IPS-NIHi7 (cell line): Measurements from ENCODE around the gene SEC24D.
A peak's percentile ranks its signal among the peaks of the same experiment; 100 is the strongest.
"Not testable (repeated sequence)": the region's sequence is repeated elsewhere in the genome, so short reads cannot be mapped to it uniquely, and the experiment has no call there.

Experiments
- DNase-seq: peaks from one replicate; pipeline ENCODE4 v3.0.0; 2012; ENCODE audit warnings: mixed read lengths; ENCODE audit errors: extremely low spot score

The SEC24D gene

GRCh38 chr4:118835571-118836300, at the start of gene SEC24D:
SEC24D (minus strand) TSS chr4:118836126; CDS start chr4:118833696, 2,430 bp downstream.
- peak; percentile 98 for DNase-seq

- no peak for DNase-seq
These were observed 48.8 kb upstream of the SEC24D start for GRCh38 chr4:118884716-118885115.

DNA sequence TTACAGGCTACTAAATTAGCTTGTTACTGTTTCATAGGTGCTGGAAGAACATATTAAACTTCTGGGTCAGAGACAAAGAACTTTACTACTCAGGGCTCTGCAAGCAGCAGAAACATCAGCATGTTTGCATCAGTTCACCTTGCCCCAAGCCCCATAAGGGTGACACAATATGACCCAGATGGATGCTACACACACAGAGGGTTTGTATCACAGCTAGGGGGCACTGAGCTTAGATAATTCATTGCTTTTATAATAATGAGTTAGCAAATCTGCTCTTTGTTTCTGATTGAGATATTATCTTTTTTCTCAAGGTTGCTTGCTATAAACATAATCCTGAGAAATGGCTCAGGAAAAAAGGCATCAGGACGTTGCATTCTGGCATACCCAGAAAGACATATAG, 47.9 kb upstream of the SEC24D start:
- peak; percentile 13 for DNase-seq

DNA sequence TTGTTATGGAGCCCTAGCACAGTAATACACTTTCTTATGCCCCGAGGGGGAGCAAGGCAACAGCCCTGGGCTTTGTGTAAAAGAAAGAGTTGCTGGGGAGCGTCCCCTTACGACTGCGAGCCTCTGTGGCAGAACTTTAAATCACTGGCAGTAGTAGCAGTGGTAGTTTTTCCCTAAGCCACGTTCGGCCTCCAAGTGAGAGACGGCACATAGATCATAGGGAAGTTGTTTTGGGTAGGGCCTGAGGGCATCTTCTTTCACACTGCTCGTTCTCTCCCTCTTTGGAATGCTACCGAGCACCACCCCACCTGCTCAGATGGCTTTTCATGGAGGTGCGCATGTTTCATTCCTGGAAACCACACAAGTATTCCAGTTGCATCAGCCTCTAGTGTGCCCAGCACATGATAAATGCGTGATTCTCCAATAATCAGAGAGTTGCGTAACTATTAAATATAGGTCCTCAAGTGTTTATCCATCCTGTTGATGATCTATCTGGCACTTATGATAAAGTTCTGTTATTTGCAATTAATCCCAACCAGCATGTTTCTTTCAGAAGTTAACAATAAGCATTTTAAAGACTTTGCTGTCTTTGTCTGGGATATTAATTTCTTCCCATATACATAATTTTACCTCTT, 45.7 kb upstream of the SEC24D start:
- DNase-seq = no peak

DNA sequence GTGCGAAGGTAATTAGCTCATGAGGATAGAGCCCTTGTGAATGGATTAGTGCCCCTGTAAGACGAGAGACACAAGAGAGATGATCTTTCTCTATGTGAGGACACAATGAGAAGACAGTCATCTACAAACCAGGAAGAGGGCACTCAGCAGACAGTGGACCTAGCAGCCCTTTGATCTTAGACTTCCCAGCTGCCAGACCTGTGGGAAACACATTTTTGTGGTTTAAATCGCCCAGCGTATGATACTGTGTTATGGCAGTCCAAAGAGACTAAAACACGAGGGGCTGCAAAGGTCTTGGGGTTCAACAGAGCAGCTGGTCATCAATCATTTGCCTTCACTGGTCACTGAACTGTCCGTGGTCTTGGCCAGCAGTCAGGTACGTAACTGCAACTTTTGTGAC, 43.5 kb upstream of the SEC24D start:
- no peak for DNase-seq

GRCh38 chr4:118878507-118878906, 42.6 kb upstream of the SEC24D start:
- DNase-seq = not testable (repeated sequence)

- no peak for DNase-seq
These were observed 41.9 kb upstream of the SEC24D start for GRCh38 chr4:118877797-118878196.

DNA sequence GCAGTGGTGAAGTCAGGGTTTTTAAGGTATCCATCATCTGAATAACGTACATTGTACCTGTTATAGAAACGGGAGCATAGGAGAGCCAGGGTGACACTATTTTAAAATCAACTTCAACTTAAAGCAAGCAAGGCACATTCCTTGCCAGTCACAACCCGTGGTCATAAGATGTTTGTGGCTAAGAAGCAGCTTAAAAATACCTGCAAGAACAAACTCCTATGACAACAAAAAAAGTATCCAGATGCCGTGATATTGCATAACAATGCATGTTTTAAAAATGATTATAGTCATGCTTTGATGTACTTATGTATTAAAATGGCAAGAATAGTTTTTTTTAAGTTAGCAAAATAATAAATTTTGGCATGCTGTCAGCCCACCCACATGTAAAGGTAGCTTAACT, 36.3 kb upstream of the SEC24D start:
- no peak for DNase-seq

- no peak for DNase-seq
These were observed 33.9 kb upstream of the SEC24D start for GRCh38 chr4:118869808-118870342.

DNA sequence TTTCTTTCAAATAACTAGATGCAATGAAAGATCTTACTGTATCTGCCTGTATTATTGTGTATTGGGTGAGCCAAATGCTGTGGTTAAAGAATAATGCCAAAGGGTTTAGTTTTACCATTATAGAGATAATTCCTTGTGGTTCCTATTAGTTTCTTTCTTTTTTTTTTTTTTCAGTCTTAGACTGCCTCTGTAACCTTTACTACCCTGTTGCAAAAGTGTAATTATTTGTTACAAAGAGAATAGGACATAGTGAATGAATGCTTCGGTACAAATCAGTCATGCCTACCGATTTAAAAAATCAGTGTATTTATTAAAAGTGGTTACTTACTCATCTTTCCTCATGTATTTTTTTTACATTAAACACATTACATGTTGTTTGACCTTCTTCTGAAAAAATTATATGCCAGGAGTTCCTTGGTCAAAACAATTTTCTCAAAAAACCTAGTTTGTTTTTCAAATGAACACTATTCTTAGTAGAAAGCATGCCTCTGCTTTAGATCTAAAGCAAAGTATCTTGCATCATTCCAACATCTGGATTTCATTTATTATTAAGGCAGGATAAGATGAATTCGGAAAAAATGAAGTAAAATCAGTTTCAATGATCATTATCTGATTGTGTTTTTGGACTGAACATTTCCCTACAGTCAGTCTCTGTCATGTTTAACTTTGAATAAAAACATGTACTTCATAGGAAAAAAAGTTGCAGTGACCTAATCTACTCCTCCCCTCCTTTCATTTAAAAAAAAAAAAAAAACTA, 31.6 kb upstream of the SEC24D start:
- no peak for DNase-seq

DNA sequence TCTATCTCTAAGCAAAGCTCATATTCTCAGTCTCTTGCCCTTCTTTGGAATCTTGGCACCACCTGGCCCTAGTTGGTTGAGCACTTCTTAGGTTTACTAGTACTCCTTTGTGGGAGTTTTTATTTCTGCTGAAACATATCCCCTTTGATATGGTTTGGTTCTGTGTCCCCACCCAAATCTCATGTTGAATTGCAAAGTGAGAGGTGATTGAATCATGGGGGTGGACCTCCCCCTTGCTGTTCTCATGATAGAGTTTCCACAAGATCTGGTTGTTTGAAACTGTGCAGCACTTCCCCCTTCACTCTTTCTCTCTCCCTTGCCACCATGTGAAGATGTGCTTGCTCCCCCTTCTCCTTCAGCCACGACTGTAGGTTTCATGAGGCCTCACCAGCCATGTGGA, 30.5 kb upstream of the SEC24D start:
- no peak for DNase-seq

- DNase-seq = peak; percentile 85
These were observed 29.3 kb upstream of the SEC24D start for GRCh38 chr4:118865091-118865708.

- DNase-seq = no peak
These were observed 22.9 kb upstream of the SEC24D start for GRCh38 chr4:118858779-118859178.

- no peak for DNase-seq
These were observed 21.8 kb upstream of the SEC24D start for GRCh38 chr4:118857760-118858159.

DNA sequence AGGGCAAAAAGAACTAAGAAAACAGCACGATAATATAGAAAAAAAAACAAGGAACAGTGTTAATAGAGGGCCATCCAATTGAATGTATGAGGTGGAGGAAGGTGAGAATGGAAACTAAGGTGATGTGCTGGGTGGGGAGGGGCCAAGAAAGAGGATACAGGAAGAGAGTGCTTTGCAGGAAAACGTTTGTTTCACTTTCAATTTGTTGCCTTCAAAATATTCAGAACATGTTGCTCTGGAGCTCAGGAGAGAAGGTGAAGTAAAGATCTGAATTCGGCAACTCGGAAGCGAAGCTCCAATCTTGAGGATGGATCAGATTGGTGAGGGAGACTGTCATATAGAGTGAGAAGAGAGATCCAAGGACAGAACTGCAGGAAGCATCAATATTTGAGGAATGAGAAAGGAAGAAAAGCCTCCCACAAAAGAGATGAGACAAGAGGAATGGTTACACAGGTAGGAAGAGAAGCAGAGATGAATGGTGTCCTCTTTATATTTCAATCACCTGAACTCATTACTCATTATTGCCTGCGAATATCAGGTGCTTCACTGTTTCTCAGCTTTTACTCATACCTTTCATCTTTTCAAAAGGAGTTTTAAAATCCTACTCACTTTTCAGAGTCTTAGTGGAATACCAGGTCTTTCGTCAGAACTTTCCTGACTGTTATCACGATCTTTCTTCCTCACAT, 14.7 kb upstream of the SEC24D start:
- no peak for DNase-seq

DNA sequence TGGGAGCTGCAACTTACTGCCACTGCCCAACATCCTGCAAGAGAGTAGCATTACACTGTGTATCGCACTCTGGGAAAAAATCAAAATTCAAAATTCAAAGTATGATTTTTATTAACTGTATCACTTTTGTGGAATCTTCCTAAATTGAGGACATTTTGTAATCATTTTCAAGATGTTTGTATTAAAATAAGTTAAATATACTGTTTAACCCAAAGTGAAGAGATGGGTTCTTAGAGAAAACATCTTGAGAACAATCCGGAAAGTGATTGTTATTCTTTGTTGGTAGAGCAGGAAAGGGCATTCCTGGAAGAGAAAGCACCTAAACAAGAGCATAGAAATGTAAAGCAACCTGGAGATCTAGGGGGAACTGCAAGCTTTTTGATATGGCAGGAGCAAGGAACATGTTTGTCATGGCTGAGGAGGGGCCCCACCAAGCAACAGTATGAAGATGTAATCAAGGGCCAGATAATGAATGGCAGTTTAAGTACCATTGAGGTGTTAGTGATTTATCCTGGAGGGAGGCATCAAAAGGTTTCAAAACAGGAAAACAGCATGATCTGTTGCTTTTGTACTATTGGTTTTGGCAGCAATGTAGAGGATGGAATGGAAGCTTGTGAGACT, 14.1 kb upstream of the SEC24D start:
- DNase-seq = peak; percentile 47

GRCh38 chr4:118848901-118849300, 13.0 kb upstream of the SEC24D start:
- DNase-seq = no peak

DNA sequence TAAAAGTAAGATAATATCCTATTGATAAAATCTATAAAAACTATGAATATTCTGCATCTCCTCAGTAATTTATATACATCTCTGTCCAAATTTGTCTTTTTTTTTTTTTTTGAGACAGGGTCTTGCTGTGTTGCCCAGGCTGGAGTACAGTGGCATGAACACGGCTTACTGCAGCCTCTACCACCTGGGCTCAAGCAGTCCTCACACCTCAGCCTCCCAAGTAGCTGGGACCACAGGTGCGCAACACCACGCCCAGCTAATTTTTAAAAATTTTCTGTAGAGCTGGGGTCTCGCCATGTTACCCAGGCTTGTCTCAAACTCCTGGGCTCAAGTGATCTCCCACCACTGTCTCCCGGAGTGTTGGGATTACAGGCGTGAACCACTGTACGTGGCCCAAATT, 12.3 kb upstream of the SEC24D start:
- no peak for DNase-seq

DNA sequence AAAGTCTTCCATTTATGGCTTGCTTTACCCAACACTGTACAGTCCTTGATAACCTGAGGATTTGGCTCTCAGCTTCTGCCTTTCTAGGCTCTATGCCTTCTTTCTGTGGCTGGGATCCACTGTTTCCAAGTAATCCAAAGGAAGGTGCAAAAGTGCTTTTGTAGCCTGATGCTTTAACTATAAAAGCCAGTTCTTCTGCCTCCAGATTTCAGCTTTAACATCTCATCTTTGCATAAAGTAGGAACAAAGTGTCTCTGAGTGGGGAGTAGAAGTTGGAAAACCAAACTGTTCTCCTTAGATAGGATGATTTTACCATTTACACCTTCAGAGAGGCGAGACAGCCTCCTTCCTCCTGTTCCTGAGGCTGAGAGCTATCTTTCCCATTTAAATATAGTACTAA, 11.1 kb upstream of the SEC24D start:
- DNase-seq = no peak

DNA sequence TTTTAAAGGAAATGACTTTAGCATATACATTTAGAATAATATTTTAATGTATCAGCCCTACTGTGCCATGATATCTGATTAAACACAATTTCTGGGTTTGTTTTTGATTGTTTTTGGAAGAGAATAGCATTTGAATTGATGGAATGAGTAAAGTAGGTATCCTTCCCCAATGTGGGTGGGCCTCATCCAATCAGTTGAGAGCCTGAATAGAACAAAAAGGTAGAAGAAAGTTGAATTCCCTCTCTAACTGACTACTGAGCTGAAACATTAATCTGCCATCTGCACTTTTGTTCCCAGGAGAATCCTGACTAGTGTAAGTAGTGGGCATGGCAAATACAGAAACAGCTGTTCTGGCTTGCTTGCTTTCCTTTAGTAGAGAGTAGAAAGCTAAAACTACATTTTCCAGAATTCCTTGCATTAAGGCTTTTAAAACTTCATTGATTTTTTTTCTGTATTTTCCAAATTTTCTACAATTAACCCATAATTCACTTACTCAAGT, 9.7 kb upstream of the SEC24D start:
- DNase-seq = no peak

GRCh38 chr4:118843237-118843636, 7.3 kb upstream of the SEC24D start:
- DNase-seq = no peak
